Activated effector memory CD4-positive, alpha-beta T cell treated with Interleukin-2 at 50 U/mL for 16 hours (primary cell): Measurements from ENCODE around the gene COQ5.
A peak's percentile ranks its signal among the peaks of the same experiment; 100 is the strongest.

ENCODE experiments used
- DNase-seq: peaks from one replicate; pipeline ENCODE4 v3.0.0-alpha.2; 2020

The COQ5 gene

GRCh38 chr12:120480211-120480610, 48.7 kb downstream of the COQ5 start:
- no peak for DNase-seq

- no peak for DNase-seq
Measured at GRCh38 chr12:120479458-120479857, 49.5 kb downstream of the COQ5 start.

DNA sequence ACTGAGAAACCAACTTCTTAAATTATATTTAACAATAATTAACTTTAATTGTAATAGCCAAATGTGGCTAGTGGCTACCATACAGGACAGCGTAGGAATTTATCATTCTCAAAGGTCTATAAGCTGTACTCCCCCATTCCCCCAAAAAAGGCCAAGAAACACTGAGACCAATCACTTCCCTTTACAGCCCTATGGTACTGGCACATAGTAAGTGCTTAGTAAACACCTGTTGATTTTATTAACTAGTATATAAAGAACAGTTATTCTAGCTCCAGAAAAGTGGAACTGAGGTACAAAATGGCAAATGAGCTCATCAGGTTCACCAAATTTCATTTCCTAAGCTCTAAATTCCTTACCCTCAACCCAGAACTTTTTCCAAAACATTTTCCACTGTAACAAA, 53.3 kb downstream of the COQ5 start:
- no peak for DNase-seq

DNA sequence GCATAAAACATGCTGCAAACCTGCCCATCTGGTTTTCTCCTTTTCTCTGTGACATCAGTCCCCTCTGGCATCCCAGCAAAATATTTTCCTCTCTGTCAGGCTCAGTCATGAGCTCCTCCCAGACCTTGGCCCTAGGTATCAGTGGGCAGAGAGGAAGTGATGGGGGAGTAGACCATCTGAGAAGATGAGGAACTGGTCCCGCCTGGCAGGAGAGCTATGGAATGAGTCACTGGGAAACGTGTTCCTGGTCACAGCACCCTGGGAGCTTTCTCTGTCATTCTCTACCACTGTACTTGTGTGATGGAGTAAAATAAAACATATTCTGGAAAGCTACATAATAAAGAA, 54.4 kb downstream of the COQ5 start:
- DNase-seq: no peak

GRCh38 chr12:120473807-120474615, 54.9 kb downstream of the COQ5 start:
- no peak for DNase-seq

GRCh38 chr12:120472521-120472920, 56.4 kb downstream of the COQ5 start:
- DNase-seq: no peak

- no peak for DNase-seq
Measured at GRCh38 chr12:120470150-120470784, 58.7 kb downstream of the COQ5 start.

DNA sequence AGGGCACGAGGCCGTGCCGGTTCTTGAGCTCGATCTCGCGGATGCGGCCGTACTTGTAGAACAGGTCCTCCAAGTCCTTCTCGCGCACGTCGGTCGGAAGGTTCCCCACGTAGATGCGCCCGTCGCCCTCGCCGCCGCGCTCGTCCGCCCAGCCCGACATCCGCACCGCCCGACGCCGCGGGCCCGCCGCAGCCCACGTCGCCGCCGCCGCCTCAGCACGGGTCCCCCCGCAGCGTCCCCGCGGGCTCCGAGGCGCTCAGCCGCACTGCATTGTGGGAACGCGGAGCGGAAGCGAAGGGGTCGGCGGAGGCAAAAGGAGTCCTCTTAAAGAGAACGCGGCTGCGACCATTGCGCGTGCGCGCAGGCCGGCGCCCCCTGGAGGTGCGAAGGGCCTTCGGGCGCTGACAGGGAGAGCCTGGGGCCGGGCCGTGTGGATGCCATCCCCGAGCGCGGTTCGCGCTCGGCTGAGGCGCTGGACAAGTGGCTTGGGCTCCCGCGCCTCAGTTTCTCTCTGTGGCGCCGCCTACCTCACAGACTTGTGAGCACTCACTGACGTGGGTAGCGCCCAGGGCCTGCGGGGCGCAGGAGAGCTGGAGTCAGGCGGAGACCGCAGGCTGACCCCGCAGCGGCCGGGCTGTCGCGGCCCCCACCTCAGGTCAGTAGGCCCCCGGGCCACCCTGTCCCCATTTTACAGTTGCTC, 59.4 kb downstream of the COQ5 start, which contains the start of gene SRSF9:
Gene SRSF9 (minus strand): TSS at position 299 of the 700 bp plus-strand sequence. CDS start 139 bp downstream, at position 160.
- peak; percentile 95 for DNase-seq

GRCh38 chr12:120468821-120469449, 60.0 kb downstream of the COQ5 start:
- DNase-seq: no peak

- no peak for DNase-seq
Measured at GRCh38 chr12:120468325-120468820, 60.6 kb downstream of the COQ5 start.

DNA sequence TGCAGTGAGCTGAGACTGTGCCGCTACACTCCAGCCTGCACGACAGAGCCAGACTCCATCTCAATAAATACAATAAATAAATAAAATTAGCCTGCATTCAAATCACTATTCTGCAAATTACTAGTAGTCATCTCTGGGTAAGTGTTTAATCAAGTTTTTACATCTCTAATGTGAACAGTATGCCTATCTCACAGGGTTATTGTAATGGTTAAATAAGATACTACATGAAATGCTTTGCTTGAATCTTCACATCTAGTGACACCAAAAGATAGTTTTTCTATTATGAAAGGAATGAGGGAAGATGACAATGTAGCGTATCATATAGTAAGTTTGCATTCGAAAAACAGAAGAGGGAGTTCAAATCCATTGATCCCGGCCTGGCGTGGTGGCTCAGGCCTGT, 61.5 kb downstream of the COQ5 start:
- DNase-seq: no peak

DNA sequence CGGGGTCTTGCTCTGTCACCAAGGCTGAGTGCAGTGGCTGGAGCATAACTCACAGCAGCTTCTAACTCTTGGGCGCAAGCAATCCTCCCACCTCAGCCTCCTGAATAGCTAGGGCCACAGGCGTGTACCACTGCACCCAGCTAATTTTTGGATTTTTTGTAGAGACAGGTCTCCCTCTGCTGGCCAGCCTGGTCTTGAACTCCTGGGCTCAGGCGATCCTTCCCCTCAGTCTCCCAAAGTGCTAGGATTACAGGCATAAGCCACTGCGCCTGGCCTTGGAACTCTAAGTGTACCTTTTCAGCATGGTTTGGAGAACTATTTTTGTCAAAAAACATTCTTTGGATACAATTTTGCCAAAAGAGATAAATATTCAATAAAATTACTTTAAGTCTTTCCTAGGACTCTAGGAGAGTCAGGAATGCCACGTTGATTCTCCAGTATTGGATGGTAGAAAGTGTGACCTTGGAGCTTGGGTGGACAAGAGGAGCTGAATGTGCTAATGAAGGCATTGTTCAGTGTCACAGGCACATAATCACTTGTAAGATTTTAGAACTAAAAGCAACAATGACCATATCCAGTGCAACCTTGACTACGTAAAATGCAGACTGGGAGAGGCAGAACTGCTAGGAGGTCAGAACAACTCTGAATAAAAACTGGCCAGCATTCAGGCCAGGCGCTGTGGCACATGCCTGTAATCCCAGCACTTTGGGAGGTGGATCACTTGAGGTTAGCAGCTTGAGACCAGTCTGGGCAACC, 62.2 kb downstream of the COQ5 start:
- peak; percentile 19 for DNase-seq

DNA sequence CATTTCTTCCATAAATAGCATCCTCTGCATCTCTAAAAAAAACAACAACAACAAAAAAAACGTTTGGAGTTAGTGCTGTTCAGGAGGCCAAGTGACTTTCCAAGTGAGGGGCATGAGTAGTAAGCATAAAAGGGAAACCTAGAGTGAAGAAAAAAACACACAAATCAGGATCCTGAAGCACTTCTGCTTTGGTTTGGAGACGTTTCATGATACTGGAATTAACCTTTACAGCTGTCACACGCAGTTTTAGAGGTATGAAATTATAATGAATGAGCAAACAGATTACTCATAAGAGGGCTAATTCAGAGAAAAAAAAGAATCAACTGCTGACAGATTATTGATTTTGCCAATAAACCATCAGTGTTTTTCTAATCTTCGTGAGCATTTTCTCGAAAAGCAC, 63.2 kb downstream of the COQ5 start:
- DNase-seq: no peak

GRCh38 chr12:120463712-120464111, 65.2 kb downstream of the COQ5 start:
- DNase-seq: no peak

GRCh38 chr12:120462099-120462640, 66.8 kb downstream of the COQ5 start:
- DNase-seq: no peak

GRCh38 chr12:120460157-120460556, 68.8 kb downstream of the COQ5 start:
- no peak for DNase-seq

GRCh38 chr12:120457133-120457532, 71.8 kb downstream of the COQ5 start:
- no peak for DNase-seq

DNA sequence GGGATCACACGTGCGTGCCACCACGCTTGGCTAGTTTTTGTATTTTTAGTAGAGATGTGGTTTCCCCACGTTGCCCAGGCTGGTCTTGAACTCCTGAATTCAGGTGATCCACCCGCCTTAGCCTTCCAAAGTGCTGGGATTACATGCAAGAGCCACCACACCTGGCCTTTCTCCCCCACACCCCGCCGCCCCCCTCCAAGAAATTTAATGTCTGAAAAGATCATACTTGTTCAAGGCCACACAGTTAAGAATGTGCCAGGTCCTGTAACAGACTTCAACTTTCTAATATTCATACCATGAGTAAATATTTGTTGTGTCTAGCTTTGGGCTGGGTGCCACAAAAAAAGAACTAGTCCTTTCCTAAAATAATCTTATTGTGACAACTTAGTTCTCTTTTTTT, 73.7 kb downstream of the COQ5 start:
- DNase-seq: no peak

DNA sequence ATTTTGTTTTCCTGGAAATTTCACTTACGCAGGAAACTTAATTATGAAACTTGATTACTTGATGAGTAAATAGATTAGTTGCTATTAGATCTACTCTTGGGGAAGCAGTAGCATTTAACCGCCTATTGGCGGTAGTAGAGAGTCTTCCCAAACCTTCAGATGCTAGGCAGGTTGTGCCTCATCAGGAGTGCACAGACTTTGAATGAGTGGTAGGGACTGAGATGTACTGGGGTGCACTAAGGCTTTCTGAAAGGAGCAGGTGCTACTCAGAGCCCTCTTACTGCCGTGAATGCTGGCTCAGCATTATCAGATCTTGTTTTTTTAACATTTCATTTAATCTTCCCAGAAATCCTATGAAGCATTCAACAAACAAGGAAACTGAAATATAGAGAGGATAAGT, 75.0 kb downstream of the COQ5 start:
- no peak for DNase-seq
